NB4 (cell line): ENCODE measurements around the gene NEK7.

Experiments used
- DNase-seq: peaks from one replicate; pipeline ENCODE4 v3.0.0; 2010; ENCODE audit warnings: low read depth
- H3K4me3 ChIP-seq: one replicate; pipeline ENCODE4 v1.5.1; 2011; ENCODE audit warnings: mild to moderate bottlenecking, low read depth, low read length, moderate library complexity
- CTCF ChIP-seq: IDR thresholded peaks from one replicate; pipeline ENCODE4 v1.5.1; 2012; ENCODE audit warnings: low read depth, low read length
- MAX ChIP-seq: IDR thresholded peaks from 2 replicates; pipeline ENCODE4 v1.6.1; 2011; ENCODE audit warnings: low read depth, low read length
- MYC ChIP-seq: IDR thresholded peaks from 2 replicates; pipeline ENCODE4 v1.6.1; 2011; ENCODE audit warnings: low read depth, low read length
- POLR2A ChIP-seq: IDR thresholded peaks from 2 replicates; pipeline ENCODE4 v1.6.1; 2011; ENCODE audit warnings: mild to moderate bottlenecking; ENCODE audit not compliant: insufficient read length; ENCODE audit errors: extremely low read depth

Gene NEK7

GRCh38 chr1:198263186-198263585, 106.4 kb downstream of the NEK7 start:
- TF ChIP-seq MAX (no peak), MYC (no peak), CTCF (no peak), POLR2A (no peak)
- DNase-seq, result no peak
- no peak overlapping the region for H3K4me3 ChIP-seq

GRCh38 chr1:198264282-198264681, 107.5 kb downstream of the NEK7 start:
- DNase-seq, result no peak
- H3K4me3 ChIP-seq, result no peak overlapping the region
- TF ChIP-seq MYC, result no peak

GRCh38 chr1:198265073-198265661, 108.4 kb downstream of the NEK7 start:
- no peak overlapping the region for H3K4me3 ChIP-seq
- TF ChIP-seq CTCF (no peak), MAX (no peak), MYC (no peak)
- DNase-seq, result no peak

GRCh38 chr1:198267056-198267455, 110.3 kb downstream of the NEK7 start:
- TF ChIP-seq MAX, result no peak
- DNase-seq, result no peak
- no peak overlapping the region for H3K4me3 ChIP-seq

GRCh38 chr1:198267921-198268320, 111.1 kb downstream of the NEK7 start:
- TF ChIP-seq POLR2A (no peak), CTCF (no peak), MAX (no peak), MYC (no peak)
- DNase-seq, result no peak
- H3K4me3 ChIP-seq, result no peak overlapping the region

- no peak overlapping the region for H3K4me3 ChIP-seq
- no peak for TF ChIP-seq CTCF
- no peak for TF ChIP-seq MYC
- TF ChIP-seq MAX, result no peak
- TF ChIP-seq POLR2A, result no peak
- DNase-seq, result no peak
Observed at GRCh38 chr1:198268784-198269645, 112.2 kb downstream of the NEK7 start.

- no peak overlapping the region for H3K4me3 ChIP-seq
- TF ChIP-seq MYC, result no peak
- TF ChIP-seq POLR2A, result no peak
- no peak for TF ChIP-seq CTCF
- no peak for TF ChIP-seq MAX
- no peak for DNase-seq
Observed at GRCh38 chr1:198269646-198269940, 112.8 kb downstream of the NEK7 start.
